ENCODE measurements around the gene MAPKAP1.

MAPKAP1 gene

GRCh38 chr9:125428902-125429467, 278.0 kb downstream of the MAPKAP1 start:
- TF ChIP-seq GATA3 (IDR thresholded peaks at IDR 0.05; ENCODE audit: low read depth, low read length), result no peak
- TF ChIP-seq GATA2 (IDR thresholded peaks at IDR 0.05; ENCODE audit: low read depth, low read length), result no peak

- no peak for TF ChIP-seq GATA2 (IDR thresholded peaks at IDR 0.05; ENCODE audit: low read depth, low read length)
These were observed 278.7 kb downstream of the MAPKAP1 start for GRCh38 chr9:125428060-125428901.

- TF ChIP-seq GATA2 (IDR thresholded peaks at IDR 0.05; ENCODE audit: low read depth, low read length) (no peak), GATA3 (IDR thresholded peaks at IDR 0.05; ENCODE audit: low read depth, low read length) (no peak)
These were observed 279.5 kb downstream of the MAPKAP1 start for GRCh38 chr9:125427556-125427955.

- TF ChIP-seq GATA2 (IDR thresholded peaks at IDR 0.05; ENCODE audit: low read depth, low read length) (no peak), GATA3 (IDR thresholded peaks at IDR 0.05; ENCODE audit: low read depth, low read length) (no peak)
These were observed 280.1 kb downstream of the MAPKAP1 start for GRCh38 chr9:125426926-125427325.

- TF ChIP-seq GATA3 (IDR thresholded peaks at IDR 0.05; ENCODE audit: low read depth, low read length), result no peak
- no peak for TF ChIP-seq GATA2 (IDR thresholded peaks at IDR 0.05; ENCODE audit: low read depth, low read length)
These were observed 281.0 kb downstream of the MAPKAP1 start for GRCh38 chr9:125425901-125426515.

GRCh38 chr9:125425170-125425897, 281.7 kb downstream of the MAPKAP1 start:
- TF ChIP-seq GATA2 (IDR thresholded peaks at IDR 0.05; ENCODE audit: low read depth, low read length) (no peak), GATA3 (IDR thresholded peaks at IDR 0.05; ENCODE audit: low read depth, low read length) (no peak)

- TF ChIP-seq GATA2 (IDR thresholded peaks at IDR 0.05; ENCODE audit: low read depth, low read length) (no peak), GATA3 (IDR thresholded peaks at IDR 0.05; ENCODE audit: low read depth, low read length) (no peak)
These were observed 283.0 kb downstream of the MAPKAP1 start for GRCh38 chr9:125423964-125424363.

GRCh38 chr9:125422853-125423252, 284.2 kb downstream of the MAPKAP1 start:
- TF ChIP-seq GATA2 (IDR thresholded peaks at IDR 0.05; ENCODE audit: low read depth, low read length) (no peak), GATA3 (IDR thresholded peaks at IDR 0.05; ENCODE audit: low read depth, low read length) (no peak)

- TF ChIP-seq GATA2 (IDR thresholded peaks at IDR 0.05; ENCODE audit: low read depth, low read length) (no peak), GATA3 (IDR thresholded peaks at IDR 0.05; ENCODE audit: low read depth, low read length) (no peak)
These were observed 285.3 kb downstream of the MAPKAP1 start for GRCh38 chr9:125421591-125422181.

- no peak for TF ChIP-seq GATA2 (IDR thresholded peaks at IDR 0.05; ENCODE audit: low read depth, low read length)
- TF ChIP-seq GATA3 (IDR thresholded peaks at IDR 0.05; ENCODE audit: low read depth, low read length), result no peak
These were observed 285.8 kb downstream of the MAPKAP1 start for GRCh38 chr9:125421166-125421565.

- TF ChIP-seq GATA3 (IDR thresholded peaks at IDR 0.05; ENCODE audit: low read depth, low read length), result no peak
- TF ChIP-seq GATA2 (IDR thresholded peaks at IDR 0.05; ENCODE audit: low read depth, low read length), result no peak
These were observed 288.6 kb downstream of the MAPKAP1 start for GRCh38 chr9:125418404-125418803.

- TF ChIP-seq GATA2 (IDR thresholded peaks at IDR 0.05; ENCODE audit: low read depth, low read length) (no peak), GATA3 (IDR thresholded peaks at IDR 0.05; ENCODE audit: low read depth, low read length) (no peak)
These were observed 290.5 kb downstream of the MAPKAP1 start for GRCh38 chr9:125416517-125416916.

GRCh38 chr9:125415583-125416460, 291.2 kb downstream of the MAPKAP1 start:
- TF ChIP-seq GATA2 (IDR thresholded peaks at IDR 0.05; ENCODE audit: low read depth, low read length) (no peak), GATA3 (IDR thresholded peaks at IDR 0.05; ENCODE audit: low read depth, low read length) (no peak)

All from SH-SY5Y (cell line).